ENCODE data around the gene ESYT1. TPM values are rescaled to one million over a fixed set of nuclear protein-coding genes. Genes with fewer than 3 reads are reported as not detected.

ESYT1 gene
- total and polyA plus RNA-seq, 9 of the 15 experiments (the other 6 are each of a cell fraction or from before 2014, with no cell fraction given) = 132 to 420 (median 164) TPM

DNA sequence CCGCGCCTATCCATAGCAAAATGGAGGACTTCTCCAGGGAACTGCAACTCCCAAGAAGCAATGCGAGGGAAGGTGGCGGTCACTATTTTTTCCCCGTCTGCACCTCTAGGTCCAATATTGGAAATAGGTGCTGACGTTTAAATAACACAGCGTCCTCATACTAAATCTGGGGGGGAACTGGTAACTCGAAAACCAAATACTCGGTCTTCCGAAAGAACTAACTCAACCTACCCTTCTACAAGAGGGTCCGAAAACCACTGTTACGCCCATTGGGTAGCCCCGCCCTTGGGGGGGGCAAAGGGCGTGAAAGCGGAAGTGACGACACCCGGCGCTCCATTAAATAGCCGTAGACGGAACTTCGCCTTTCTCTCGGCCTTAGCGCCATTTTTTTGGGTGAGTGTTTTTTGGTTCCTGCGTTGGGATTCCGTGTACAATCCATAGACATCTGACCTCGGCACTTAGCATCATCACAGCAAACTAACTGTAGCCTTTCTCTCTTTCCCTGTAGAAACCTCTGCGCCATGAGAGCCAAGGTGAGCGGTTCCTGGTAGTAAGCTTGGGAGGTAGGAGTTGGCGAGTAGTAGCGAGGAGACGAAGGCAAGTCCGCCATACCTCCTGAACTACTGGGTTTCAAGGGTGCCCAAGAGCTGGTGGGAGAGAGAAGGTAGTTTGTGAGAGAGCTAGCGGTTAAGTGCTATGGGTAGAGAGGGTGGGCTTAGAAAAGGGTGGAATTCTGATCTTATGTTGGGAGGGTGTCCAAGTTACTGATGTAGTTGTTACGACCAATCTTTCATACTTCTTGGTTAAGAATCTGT is 11.6 kb upstream of the ESYT1 start, which contains the start of gene RPL41 (continued):
- no peak for TF ChIP-seq SETDB1 (IDR thresholded peaks at IDR 0.05; ENCODE audit: low read length)
- TF ChIP-seq, protein P1, sequence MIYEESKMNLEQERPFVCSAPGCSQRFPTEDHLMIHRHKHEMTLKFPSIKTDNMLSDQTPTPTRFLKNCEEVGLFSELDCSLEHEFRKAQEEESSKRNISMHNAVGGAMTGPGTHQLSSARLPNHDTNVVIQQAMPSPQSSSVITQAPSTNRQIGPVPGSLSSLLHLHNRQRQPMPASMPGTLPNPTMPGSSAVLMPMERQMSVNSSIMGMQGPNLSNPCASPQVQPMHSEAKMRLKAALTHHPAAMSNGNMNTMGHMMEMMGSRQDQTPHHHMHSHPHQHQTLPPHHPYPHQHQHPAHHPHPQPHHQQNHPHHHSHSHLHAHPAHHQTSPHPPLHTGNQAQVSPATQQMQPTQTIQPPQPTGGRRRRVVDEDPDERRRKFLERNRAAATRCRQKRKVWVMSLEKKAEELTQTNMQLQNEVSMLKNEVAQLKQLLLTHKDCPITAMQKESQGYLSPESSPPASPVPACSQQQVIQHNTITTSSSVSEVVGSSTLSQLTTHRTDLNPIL (CRISPR knock-in tag; IDR thresholded peaks at IDR 0.05) = no peak
- 0 out of 4 replicates have a peak, but pooled peaks have one; percentile 1 to 29 for TF ChIP-seq RAD21 (CRISPR knock-in tag; conservative IDR thresholded peaks at IDR 0.05 in 1 of 2, IDR thresholded peaks at IDR 0.05 in 1 of 2)
- peak; percentile 73; the same call in 1 of the 2 replicates for TF ChIP-seq ILF3 (IDR thresholded peaks at IDR 0.05; ENCODE audit: borderline replicate concordance)
- peak; percentile 93 for TF ChIP-seq SPI1 (IDR thresholded peaks at IDR 0.05; ENCODE audit: borderline replicate concordance, low read depth, low read length)
- TF ChIP-seq, protein P2, sequence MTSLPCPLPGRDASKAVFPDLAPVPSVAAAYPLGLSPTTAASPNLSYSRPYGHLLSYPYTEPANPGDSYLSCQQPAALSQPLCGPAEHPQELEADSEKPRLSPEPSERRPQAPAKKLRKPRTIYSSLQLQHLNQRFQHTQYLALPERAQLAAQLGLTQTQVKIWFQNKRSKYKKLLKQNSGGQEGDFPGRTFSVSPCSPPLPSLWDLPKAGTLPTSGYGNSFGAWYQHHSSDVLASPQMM (CRISPR knock-in tag; IDR thresholded peaks at IDR 0.05) = no peak
- 0 out of 2 replicates have a peak, but pooled peaks have one; percentile 4 for TF ChIP-seq HDGF (IDR thresholded peaks at IDR 0.05)
- TF ChIP-seq KDM4B (IDR thresholded peaks at IDR 0.05; ENCODE audit: borderline replicate concordance in 2 of 2, low read depth in 1 of 2) = peak in 1 of 2 experiments; percentile 78; a peak in 1 of 4 replicates
- TF ChIP-seq, protein P3, sequence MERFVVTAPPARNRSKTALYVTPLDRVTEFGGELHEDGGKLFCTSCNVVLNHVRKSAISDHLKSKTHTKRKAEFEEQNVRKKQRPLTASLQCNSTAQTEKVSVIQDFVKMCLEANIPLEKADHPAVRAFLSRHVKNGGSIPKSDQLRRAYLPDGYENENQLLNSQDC (CRISPR knock-in tag; IDR thresholded peaks at IDR 0.05) = no peak; the same call in 1 of the 2 replicates
- TF ChIP-seq, protein P4, sequence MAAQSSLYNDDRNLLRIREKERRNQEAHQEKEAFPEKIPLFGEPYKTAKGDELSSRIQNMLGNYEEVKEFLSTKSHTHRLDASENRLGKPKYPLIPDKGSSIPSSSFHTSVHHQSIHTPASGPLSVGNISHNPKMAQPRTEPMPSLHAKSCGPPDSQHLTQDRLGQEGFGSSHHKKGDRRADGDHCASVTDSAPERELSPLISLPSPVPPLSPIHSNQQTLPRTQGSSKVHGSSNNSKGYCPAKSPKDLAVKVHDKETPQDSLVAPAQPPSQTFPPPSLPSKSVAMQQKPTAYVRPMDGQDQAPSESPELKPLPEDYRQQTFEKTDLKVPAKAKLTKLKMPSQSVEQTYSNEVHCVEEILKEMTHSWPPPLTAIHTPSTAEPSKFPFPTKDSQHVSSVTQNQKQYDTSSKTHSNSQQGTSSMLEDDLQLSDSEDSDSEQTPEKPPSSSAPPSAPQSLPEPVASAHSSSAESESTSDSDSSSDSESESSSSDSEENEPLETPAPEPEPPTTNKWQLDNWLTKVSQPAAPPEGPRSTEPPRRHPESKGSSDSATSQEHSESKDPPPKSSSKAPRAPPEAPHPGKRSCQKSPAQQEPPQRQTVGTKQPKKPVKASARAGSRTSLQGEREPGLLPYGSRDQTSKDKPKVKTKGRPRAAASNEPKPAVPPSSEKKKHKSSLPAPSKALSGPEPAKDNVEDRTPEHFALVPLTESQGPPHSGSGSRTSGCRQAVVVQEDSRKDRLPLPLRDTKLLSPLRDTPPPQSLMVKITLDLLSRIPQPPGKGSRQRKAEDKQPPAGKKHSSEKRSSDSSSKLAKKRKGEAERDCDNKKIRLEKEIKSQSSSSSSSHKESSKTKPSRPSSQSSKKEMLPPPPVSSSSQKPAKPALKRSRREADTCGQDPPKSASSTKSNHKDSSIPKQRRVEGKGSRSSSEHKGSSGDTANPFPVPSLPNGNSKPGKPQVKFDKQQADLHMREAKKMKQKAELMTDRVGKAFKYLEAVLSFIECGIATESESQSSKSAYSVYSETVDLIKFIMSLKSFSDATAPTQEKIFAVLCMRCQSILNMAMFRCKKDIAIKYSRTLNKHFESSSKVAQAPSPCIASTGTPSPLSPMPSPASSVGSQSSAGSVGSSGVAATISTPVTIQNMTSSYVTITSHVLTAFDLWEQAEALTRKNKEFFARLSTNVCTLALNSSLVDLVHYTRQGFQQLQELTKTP (IDR thresholded peaks at IDR 0.05; ENCODE audit: low read depth in 1 of 2, partially characterized antibody in 2 of 2) = peak; percentile 86
- TF ChIP-seq, protein P5, sequence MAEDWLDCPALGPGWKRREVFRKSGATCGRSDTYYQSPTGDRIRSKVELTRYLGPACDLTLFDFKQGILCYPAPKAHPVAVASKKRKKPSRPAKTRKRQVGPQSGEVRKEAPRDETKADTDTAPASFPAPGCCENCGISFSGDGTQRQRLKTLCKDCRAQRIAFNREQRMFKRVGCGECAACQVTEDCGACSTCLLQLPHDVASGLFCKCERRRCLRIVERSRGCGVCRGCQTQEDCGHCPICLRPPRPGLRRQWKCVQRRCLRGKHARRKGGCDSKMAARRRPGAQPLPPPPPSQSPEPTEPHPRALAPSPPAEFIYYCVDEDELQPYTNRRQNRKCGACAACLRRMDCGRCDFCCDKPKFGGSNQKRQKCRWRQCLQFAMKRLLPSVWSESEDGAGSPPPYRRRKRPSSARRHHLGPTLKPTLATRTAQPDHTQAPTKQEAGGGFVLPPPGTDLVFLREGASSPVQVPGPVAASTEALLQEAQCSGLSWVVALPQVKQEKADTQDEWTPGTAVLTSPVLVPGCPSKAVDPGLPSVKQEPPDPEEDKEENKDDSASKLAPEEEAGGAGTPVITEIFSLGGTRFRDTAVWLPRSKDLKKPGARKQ (CRISPR knock-in tag; IDR thresholded peaks at IDR 0.05) = no peak
- TF ChIP-seq, protein P6, sequence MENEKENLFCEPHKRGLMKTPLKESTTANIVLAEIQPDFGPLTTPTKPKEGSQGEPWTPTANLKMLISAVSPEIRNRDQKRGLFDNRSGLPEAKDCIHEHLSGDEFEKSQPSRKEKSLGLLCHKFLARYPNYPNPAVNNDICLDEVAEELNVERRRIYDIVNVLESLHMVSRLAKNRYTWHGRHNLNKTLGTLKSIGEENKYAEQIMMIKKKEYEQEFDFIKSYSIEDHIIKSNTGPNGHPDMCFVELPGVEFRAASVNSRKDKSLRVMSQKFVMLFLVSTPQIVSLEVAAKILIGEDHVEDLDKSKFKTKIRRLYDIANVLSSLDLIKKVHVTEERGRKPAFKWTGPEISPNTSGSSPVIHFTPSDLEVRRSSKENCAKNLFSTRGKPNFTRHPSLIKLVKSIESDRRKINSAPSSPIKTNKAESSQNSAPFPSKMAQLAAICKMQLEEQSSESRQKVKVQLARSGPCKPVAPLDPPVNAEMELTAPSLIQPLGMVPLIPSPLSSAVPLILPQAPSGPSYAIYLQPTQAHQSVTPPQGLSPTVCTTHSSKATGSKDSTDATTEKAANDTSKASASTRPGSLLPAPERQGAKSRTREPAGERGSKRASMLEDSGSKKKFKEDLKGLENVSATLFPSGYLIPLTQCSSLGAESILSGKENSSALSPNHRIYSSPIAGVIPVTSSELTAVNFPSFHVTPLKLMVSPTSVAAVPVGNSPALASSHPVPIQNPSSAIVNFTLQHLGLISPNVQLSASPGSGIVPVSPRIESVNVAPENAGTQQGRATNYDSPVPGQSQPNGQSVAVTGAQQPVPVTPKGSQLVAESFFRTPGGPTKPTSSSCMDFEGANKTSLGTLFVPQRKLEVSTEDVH (IDR thresholded peaks at IDR 0.05; ENCODE audit: low read depth, partially characterized antibody) = peak; percentile 75

All from K562 (cell line).